SK-N-MC (cell line): Measurements from ENCODE around the gene OR8D1.

Source experiments
- DNase-seq: peaks from one replicate; pipeline ENCODE4 v3.0.0-alpha.2; 2011; ENCODE audit warnings: low read depth, low spot score
- H3K27ac ChIP-seq: fragments of 200-600 bp; sonication (generic); 2 replicates; pipeline ENCODE4 v1.5.1; 2016; ENCODE audit warnings: mixed run types
- H3K36me3 ChIP-seq: fragments of 200-600 bp; sonication (generic); 2 replicates; pipeline ENCODE4 v1.6.1; 2017; ENCODE audit warnings: antibody characterized with exemption, low read length, mixed read lengths; ENCODE audit not compliant: insufficient read depth
- H3K4me3 ChIP-seq: fragments of 200-600 bp; sonication (generic); 2 replicates; pipeline ENCODE4 v1.5.1; 2016
- H3K9ac ChIP-seq: fragments of 200-600 bp; sonication (generic); 2 replicates; pipeline ENCODE4 v1.8.0; 2017; ENCODE audit warnings: mixed run types, mixed read lengths; ENCODE audit not compliant: insufficient read length
- H3K9me3 ChIP-seq: fragments of 200-600 bp; sonication (generic); 2 replicates; pipeline ENCODE4 v1.6.1; 2017; ENCODE audit warnings: low read depth, mild to moderate bottlenecking, antibody characterized with exemption, low read length, moderate library complexity, mixed read lengths
- EZH2 ChIP-seq: fragments of 200-600 bp; sonication (generic); IDR thresholded peaks from one replicate; pipeline ENCODE4 v1.6.1; 2017; ENCODE audit warnings: antibody characterized with exemption
- FOXP2 ChIP-seq: optimal IDR thresholded peaks from 2 replicates; pipeline ENCODE3; 2011; ENCODE audit warnings: mild to moderate bottlenecking, moderate library complexity; ENCODE audit not compliant: insufficient read depth; ENCODE audit errors: extremely low read length, control extremely low read depth
- POLR2AphosphoS5 ChIP-seq: IDR thresholded peaks from 2 replicates; pipeline ENCODE4 v1.6.1; 2012; ENCODE audit warnings: mild to moderate bottlenecking, low read depth, low read length, borderline replicate concordance

The OR8D1 gene

DNA sequence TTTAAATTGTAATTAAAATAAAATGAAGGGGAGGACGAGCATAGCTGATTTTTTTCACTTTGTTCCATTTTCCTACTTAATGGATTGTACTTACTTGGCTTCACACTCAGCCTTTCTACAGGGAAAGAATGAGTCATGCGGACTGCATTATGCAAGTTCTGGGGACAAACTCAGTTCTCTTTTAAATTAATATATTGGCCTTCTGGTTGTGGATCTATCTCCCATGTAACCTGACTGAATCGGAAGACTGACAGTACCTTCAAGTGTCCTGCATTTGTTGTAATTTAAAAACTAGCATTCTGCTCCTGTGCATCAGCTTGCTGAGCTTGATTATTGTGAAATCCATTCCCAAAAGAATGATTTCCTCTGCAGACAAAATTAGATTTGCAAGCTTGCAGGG lies 12.2 kb downstream of the OR8D1 start:
- Histone ChIP-seq H3K27ac (no peak overlapping the region), H3K9me3 (no peaks in the 10 kb centered on the region), H3K36me3 (no peaks in the 10 kb centered on the region), H3K9ac (no peak overlapping the region), H3K4me3 (no peak overlapping the region)
- TF ChIP-seq FOXP2 (no peak), POLR2AphosphoS5 (no peak), EZH2 (no peak)
- no peak for DNase-seq

DNA sequence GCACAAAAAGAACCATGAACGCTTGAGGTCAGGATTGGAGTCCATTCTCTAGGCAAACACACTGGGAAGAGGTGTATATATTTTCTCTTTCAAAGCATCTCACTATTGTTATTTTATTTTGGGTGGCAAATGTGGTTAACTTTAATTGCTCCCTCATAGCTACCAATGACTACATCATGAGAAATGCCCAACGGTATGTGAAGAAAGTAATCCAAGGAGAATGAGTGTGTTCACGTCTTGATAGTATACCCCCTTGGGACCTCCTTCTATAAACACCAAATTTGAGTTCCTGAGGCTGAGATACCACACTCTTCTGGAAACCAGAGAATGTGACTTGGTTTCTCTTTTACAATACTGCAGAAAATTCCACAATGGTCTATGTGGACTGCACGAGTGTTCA lies 15.8 kb downstream of the OR8D1 start:
- TF ChIP-seq EZH2 (no peak), POLR2AphosphoS5 (no peak), FOXP2 (no peak)
- no peak overlapping the region for H3K4me3 ChIP-seq
- H3K36me3 ChIP-seq: no peaks in the 10 kb centered on the region
- no peak overlapping the region for H3K27ac ChIP-seq
- DNase-seq: no peak
- no peak overlapping the region for H3K9ac ChIP-seq
- no peaks in the 10 kb centered on the region for H3K9me3 ChIP-seq

DNA sequence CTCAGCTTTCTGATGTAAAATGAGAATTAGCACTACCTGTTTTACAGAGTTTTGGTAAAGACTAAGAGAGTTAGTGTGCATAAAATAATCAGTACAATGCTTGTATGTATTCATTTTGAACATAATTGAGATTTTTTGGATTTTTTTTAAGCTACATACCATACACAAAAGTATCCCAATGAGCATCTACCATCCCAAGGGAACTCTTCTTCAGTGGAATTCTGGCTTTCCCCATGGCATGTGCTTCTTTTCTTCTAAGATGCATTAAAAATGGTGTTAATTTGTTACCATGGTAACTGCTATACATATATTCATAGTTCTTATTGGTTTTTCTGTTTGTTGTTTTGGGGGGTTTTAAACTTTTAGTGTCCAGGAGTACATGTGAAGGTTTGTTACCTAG lies 17.7 kb downstream of the OR8D1 start:
- H3K9me3 ChIP-seq: no peaks in the 10 kb centered on the region
- H3K36me3 ChIP-seq: no peaks in the 10 kb centered on the region
- TF ChIP-seq EZH2: no peak
- no peak for TF ChIP-seq POLR2AphosphoS5
- TF ChIP-seq FOXP2: no peak

DNA sequence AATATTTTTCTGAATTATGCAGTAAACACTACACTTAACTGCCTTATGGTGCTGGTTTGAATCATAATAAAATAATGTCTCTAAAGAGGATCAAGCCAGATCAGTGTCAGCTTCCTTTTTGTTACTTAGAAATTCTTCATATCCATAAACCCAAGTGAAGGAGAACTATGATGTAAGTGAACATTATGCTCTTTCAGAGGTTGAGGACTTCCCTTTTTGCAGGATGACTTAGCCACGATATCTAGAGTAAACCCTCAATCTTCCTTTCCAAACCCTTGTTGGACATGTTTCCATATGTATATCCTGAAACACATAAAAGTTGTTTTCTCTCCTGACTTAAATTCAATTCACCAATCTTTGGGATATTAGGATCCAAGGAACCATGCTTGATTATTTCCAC lies 19.1 kb downstream of the OR8D1 start:
- 0 out of 2 replicates have a peak, but pooled peaks cover 2% of the 10 kb centered on the region for H3K9me3 ChIP-seq
- DNase-seq: no peak
- H3K27ac ChIP-seq: no peak overlapping the region
- no peaks in the 10 kb centered on the region for H3K36me3 ChIP-seq
- H3K9ac ChIP-seq: no peak overlapping the region
- H3K4me3 ChIP-seq: no peak overlapping the region
- TF ChIP-seq POLR2AphosphoS5 (no peak), EZH2 (no peak), FOXP2 (no peak)

More for the DNA sequence above, 17.7 kb downstream of the OR8D1 start:
- no peak overlapping the region for H3K4me3 ChIP-seq
- no peak overlapping the region for H3K27ac ChIP-seq
- H3K9ac ChIP-seq: no peak overlapping the region
- DNase-seq: no peak

DNA sequence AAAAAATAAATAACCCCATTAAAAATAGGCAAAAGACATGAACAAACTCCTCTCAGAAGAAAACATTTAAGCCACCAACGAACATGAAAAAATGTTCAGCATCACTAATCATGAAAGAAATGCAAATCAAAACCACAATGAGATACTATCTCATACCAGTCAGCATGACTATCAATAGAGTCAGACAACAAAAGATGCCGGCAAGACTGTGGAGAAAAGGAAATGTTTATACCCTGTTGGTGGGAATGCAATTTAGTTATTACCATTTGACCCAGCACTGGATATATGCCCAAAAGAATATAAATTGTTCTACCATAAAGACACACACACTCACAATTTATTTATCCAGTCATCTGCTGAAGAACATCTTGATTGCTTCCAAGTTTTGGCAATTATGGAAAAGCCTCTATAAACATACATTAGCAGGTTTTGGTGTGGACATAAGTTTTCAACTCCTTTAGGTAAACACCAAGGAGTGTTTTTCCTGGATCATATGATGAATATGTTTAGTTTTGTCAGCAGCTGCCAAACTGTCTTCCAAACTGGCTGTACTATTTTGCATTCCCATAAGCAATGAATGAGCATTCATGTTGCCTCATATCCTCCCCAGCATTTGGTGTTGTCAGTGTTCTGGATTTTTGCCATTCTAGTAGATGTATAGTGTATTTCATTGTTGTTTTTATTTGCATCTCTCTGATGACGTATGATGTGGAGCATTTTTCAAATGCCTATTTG lies 28.0 kb downstream of the OR8D1 start:
- TF ChIP-seq POLR2AphosphoS5: no peak
- no peak for DNase-seq
- Histone ChIP-seq H3K9me3 (0 out of 2 replicates have a peak, but pooled peaks cover 2% of the 10 kb centered on the region), H3K27ac (no peak overlapping the region), H3K36me3 (no peaks in the 10 kb centered on the region), H3K9ac (no peak overlapping the region), H3K4me3 (no peak overlapping the region)

DNA sequence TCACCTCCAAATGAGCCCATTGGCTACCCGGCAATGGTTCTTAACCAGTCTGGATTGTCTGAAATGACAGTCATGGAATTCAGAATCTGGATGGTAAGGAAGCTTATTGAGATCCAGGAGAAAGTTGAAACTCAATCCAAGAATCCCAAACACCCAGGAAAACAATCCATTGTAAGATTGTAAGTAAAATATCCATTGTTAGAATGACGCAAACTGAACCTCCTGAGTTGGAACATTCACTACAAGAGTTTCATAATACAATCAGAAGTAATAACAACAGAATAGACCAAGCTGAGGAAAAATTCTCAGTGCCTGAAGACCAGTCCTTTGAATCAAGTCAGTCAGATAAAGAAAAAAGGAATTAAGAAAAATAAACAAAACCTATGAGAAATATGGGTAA lies 35.5 kb downstream of the OR8D1 start:
- Histone ChIP-seq H3K9me3 (no peaks in the 10 kb centered on the region), H3K36me3 (no peaks in the 10 kb centered on the region), H3K9ac (no peak overlapping the region), H3K27ac (no peak overlapping the region), H3K4me3 (no peak overlapping the region)
- DNase-seq: no peak
- TF ChIP-seq POLR2AphosphoS5: no peak
- no peak for TF ChIP-seq EZH2
- TF ChIP-seq FOXP2: no peak

DNA sequence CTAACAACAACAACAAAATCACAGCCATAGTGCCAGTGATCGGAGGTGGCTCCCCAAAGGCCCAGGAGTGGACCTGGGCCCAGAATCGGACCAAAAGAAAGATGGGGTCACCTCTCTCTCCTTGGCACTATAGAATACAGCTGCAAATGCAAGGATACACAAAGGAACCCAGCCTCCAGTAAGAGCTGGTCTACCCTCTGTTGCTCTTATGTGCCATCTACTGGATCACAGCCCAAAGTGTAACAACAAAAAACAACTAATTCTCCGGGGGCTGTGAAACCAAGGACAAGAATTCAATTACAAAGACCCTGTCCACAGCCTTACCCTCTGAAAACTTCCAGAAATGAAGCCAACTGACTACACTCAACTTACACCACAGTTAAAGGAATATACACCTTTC lies 35.9 kb downstream of the OR8D1 start:
- H3K9ac ChIP-seq: no peak overlapping the region
- H3K9me3 ChIP-seq: no peaks in the 10 kb centered on the region
- no peak overlapping the region for H3K4me3 ChIP-seq
- TF ChIP-seq FOXP2: no peak
- TF ChIP-seq POLR2AphosphoS5: no peak
- TF ChIP-seq EZH2: no peak
- DNase-seq: no peak
- no peak overlapping the region for H3K27ac ChIP-seq
- no peaks in the 10 kb centered on the region for H3K36me3 ChIP-seq

DNA sequence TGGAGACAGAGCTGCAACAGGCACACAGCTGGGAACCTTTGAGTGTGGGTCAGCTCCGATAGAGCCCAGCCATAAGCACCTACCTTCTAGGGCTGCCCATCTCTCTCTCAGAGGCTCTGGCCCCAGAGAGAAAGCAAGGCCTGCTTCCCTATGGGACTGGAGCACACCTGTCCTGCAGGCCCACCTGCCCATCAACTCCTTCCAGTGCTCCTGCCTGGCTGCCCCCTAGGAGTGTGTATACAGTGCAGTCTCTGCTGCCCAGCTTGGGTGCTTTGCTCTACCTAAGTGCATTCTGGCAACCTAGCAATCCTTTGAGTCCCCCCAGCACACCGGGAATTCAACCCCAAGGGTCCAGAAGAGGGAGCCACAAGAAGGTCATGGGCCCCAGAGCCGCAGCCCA lies 36.5 kb downstream of the OR8D1 start:
- TF ChIP-seq FOXP2 (no peak), POLR2AphosphoS5 (no peak), EZH2 (no peak)

DNA sequence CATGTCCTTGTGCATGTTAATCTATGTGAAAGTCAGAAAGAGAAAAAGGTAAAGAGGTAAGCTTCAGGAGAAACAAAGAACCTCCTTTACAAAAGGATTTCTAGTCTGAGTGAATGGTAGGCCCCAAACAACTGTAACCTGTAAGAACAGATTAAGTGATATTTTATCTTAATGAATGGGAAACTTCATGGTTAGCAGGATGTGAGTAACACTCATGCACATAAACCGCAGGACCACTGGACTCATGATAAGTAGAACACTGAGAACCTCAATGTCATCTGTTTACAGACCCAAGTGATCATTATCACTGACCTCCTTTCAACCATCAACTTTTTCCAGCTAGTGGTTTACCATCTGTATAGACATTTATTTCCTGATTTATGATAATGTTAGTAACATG lies 37.7 kb downstream of the OR8D1 start:
- no peak for DNase-seq
- no peak for TF ChIP-seq EZH2
- no peak for TF ChIP-seq POLR2AphosphoS5
- no peak for TF ChIP-seq FOXP2
- H3K27ac ChIP-seq: no peak overlapping the region
- no peaks in the 10 kb centered on the region for H3K36me3 ChIP-seq
- H3K9ac ChIP-seq: no peak overlapping the region
- H3K9me3 ChIP-seq: no peaks in the 10 kb centered on the region
- no peak overlapping the region for H3K4me3 ChIP-seq

More for the DNA sequence above, 36.5 kb downstream of the OR8D1 start:
- Histone ChIP-seq H3K4me3 (no peak overlapping the region), H3K9me3 (no peaks in the 10 kb centered on the region), H3K36me3 (no peaks in the 10 kb centered on the region), H3K9ac (no peak overlapping the region), H3K27ac (no peak overlapping the region)
- no peak for DNase-seq
